Panc1 (cell line): ENCODE measurements around the gene KDM1B.

Experiments
- TF ChIP-seq, protein P1 (sequence below): fragments of 450-650 bp; IDR thresholded peaks from 2 replicates; pipeline ENCODE4 v1.5.1; 2017; ENCODE audit warnings: mild to moderate bottlenecking
- TF ChIP-seq, protein P2 (sequence below), 2 experiments: IDR thresholded peaks; 2 replicates each; pipeline ENCODE4 v1.6.1; 2011 to 2012; ENCODE audit warnings: low read depth in 2 of 2, control low read depth in 1 of 2, low read length in 1 of 2, mild to moderate bottlenecking in 1 of 2, moderate library complexity in 1 of 2; ENCODE audit not compliant: insufficient read depth in 1 of 2

DNA sequence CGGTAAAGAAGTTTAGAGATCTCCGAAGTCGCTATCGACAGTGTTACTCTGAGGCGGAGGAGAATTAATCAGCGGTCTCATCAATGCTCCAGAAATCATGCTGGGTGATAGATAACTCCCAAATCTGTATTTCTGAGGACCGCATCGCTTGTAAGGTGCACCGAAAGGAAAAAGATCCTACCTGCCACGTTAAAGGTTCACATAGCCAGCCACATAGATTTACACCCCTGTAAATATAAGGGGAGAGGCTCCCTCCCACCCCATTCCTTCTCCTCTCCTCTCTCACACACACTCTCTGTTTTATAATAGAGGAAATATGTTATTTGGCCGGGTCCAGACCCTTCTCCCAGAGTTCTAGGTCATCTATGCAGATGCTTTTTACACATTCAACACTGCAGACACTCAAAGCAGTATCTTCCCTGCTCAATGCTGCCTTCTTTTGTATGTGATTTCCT is 109.7 kb downstream of the KDM1B start:
- TF ChIP-seq, protein P1, sequence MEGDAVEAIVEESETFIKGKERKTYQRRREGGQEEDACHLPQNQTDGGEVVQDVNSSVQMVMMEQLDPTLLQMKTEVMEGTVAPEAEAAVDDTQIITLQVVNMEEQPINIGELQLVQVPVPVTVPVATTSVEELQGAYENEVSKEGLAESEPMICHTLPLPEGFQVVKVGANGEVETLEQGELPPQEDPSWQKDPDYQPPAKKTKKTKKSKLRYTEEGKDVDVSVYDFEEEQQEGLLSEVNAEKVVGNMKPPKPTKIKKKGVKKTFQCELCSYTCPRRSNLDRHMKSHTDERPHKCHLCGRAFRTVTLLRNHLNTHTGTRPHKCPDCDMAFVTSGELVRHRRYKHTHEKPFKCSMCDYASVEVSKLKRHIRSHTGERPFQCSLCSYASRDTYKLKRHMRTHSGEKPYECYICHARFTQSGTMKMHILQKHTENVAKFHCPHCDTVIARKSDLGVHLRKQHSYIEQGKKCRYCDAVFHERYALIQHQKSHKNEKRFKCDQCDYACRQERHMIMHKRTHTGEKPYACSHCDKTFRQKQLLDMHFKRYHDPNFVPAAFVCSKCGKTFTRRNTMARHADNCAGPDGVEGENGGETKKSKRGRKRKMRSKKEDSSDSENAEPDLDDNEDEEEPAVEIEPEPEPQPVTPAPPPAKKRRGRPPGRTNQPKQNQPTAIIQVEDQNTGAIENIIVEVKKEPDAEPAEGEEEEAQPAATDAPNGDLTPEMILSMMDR, result peak; percentile 54
- TF ChIP-seq, protein P2, sequence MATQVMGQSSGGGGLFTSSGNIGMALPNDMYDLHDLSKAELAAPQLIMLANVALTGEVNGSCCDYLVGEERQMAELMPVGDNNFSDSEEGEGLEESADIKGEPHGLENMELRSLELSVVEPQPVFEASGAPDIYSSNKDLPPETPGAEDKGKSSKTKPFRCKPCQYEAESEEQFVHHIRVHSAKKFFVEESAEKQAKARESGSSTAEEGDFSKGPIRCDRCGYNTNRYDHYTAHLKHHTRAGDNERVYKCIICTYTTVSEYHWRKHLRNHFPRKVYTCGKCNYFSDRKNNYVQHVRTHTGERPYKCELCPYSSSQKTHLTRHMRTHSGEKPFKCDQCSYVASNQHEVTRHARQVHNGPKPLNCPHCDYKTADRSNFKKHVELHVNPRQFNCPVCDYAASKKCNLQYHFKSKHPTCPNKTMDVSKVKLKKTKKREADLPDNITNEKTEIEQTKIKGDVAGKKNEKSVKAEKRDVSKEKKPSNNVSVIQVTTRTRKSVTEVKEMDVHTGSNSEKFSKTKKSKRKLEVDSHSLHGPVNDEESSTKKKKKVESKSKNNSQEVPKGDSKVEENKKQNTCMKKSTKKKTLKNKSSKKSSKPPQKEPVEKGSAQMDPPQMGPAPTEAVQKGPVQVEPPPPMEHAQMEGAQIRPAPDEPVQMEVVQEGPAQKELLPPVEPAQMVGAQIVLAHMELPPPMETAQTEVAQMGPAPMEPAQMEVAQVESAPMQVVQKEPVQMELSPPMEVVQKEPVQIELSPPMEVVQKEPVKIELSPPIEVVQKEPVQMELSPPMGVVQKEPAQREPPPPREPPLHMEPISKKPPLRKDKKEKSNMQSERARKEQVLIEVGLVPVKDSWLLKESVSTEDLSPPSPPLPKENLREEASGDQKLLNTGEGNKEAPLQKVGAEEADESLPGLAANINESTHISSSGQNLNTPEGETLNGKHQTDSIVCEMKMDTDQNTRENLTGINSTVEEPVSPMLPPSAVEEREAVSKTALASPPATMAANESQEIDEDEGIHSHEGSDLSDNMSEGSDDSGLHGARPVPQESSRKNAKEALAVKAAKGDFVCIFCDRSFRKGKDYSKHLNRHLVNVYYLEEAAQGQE (IDR thresholded peaks at IDR 0.05; ENCODE audit: insufficient read depth in 1 of 2, low read depth in 2 of 2, low read length in 1 of 2), result no peak
